AG04449 (cell line): ENCODE results near the gene HTR6.

Source experiments
- CTCF ChIA-PET: fragments of 350-600 bp; formaldehyde crosslinking; extraction: SDS; loops from one replicate; lab custom pipeline; 2021; ENCODE audit warnings: antibody characterized with exemption; lab: Yijun Ruan, JAX
- POLR2A ChIA-PET: fragments of 400-600, 350-600 bp; formaldehyde crosslinking; extraction: SDS; loops from one replicate; lab custom pipeline; 2020; ENCODE audit warnings: antibody characterized with exemption, inconsistent platforms; lab: Yijun Ruan, JAX
- DNase-seq: peaks from one replicate; pipeline ENCODE4 v3.0.0-alpha.2; 2010; ENCODE audit warnings: low read depth, low spot score
- H3K4me3 ChIP-seq: 2 replicates; pipeline ENCODE4 v1.5.1; 2011; ENCODE audit warnings: low read depth, mild to moderate bottlenecking, control low read depth, low read length
- CTCF ChIP-seq: IDR thresholded peaks from one replicate; pipeline ENCODE4 v1.5.1; 2011; ENCODE audit warnings: mild to moderate bottlenecking, moderate library complexity, low read length, control low read depth, inconsistent platforms; ENCODE audit not compliant: insufficient read depth; ENCODE audit errors: missing control alignments

Gene HTR6

GRCh38 chr1:19620786-19621185 lies 43.9 kb upstream of the HTR6 start:
- CTCF ChIA-PET = interaction anchor here (0.6 to 1.5 kb wide), 3 partner anchors 10 to 366 kb away, joined by 3 to 5 read pairs (median 4); no protein-coding TSS in a partner anchor
- no peak overlapping the region for H3K4me3 ChIP-seq
- POLR2A ChIA-PET = interaction anchor here (0.5 to 0.8 kb wide), 3 partner anchors 18 to 221 kb away, joined by 3 to 4 read pairs (median 4); a partner anchor contains a TSS
- no peak for TF ChIP-seq CTCF
- peak; percentile 44 for DNase-seq

- no peak for TF ChIP-seq CTCF
- ChIA-PET POLR2A (interaction anchor here (0.7 to 0.8 kb wide), 2 partner anchors 24 to 221 kb away, joined by 3 to 4 read pairs; a partner anchor contains a TSS), CTCF (interaction anchor here (0.6 to 1.5 kb wide), 2 partner anchors 277 to 367 kb away, joined by 3 to 4 read pairs; no protein-coding TSS in a partner anchor)
- no peak for DNase-seq
- H3K4me3 ChIP-seq = no peak overlapping the region
Measured at GRCh38 chr1:19621274-19621950, 43.3 kb upstream of the HTR6 start.

GRCh38 chr1:19622204-19622603 lies 42.5 kb upstream of the HTR6 start:
- CTCF ChIA-PET = no interaction called here
- no peak for DNase-seq
- no peak overlapping the region for H3K4me3 ChIP-seq
- POLR2A ChIA-PET = no interaction called here
- TF ChIP-seq CTCF = no peak

GRCh38 chr1:19623523-19623922 lies 41.2 kb upstream of the HTR6 start:
- no peak for TF ChIP-seq CTCF
- ChIA-PET POLR2A (no interaction called here), CTCF (interaction anchor here (1.0 to 1.2 kb wide), 2 partner anchors 17 to 183 kb away, joined by 3 to 5 read pairs; no protein-coding TSS in a partner anchor)
- no peak overlapping the region for H3K4me3 ChIP-seq
- no peak for DNase-seq

GRCh38 chr1:19625291-19625937 lies 39.3 kb upstream of the HTR6 start:
- ChIA-PET POLR2A (no interaction called here), CTCF (interaction anchor here (0.7 kb wide), 1 partner anchor 18 kb away, joined by 4 read pairs; the partner anchor contains the start of gene NBL1)
- TF ChIP-seq CTCF = no peak
- no peak overlapping the region for H3K4me3 ChIP-seq
- no peak for DNase-seq

GRCh38 chr1:19628879-19629278 lies 35.8 kb upstream of the HTR6 start:
- CTCF ChIA-PET = interaction anchor here (0.7 to 0.8 kb wide), 3 partner anchors 11 to 33 kb away, joined by 3 read pairs; no protein-coding TSS in a partner anchor
- POLR2A ChIA-PET = no interaction called here
- no peak for DNase-seq
- no peak overlapping the region for H3K4me3 ChIP-seq
- no peak for TF ChIP-seq CTCF
